NCI-H345 treated with DMSO at 0.1 percent for 48 hours (cell line): Measurements from ENCODE around the gene RAPGEF1.
"Not testable (repeated sequence)": the region's sequence is repeated elsewhere in the genome, so short reads cannot be mapped to it uniquely, and the experiment has no call there.

Experiments used
- DNase-seq: peaks from one replicate; lab custom pipeline; 2025; ENCODE audit not compliant: unreplicated experiment; lab: John Stamatoyannopoulos, UW

RAPGEF1 gene

GRCh38 chr9:131739959-131740648 is at the start of gene RAPGEF1:
TSS of gene RAPGEF1 (minus strand) at chr9:131740076. CDS start at chr9:131739830, 246 bp downstream.
- DNase-seq, result no peak

DNA sequence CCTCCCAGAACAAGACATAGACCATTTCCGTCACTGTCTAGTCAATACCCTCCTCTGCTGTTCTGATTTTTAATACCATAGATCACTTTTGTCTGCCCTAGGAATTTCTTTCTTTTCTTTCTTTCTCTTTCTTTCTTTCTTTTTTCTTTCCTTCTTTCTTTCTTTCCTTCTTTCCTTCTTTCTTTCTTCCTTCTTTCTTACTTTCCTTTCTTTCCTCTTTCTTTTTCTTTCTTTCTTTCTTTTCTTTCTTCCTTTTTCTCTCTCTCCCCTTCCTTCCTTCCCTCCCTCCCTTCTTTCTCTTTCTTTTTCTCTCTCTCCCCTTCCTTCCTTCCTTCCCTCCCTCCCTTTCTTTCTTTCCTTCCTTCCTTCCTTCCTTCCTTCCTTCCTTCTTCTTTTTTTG is 49.0 kb upstream of the RAPGEF1 start:
- DNase-seq, result no peak

DNA sequence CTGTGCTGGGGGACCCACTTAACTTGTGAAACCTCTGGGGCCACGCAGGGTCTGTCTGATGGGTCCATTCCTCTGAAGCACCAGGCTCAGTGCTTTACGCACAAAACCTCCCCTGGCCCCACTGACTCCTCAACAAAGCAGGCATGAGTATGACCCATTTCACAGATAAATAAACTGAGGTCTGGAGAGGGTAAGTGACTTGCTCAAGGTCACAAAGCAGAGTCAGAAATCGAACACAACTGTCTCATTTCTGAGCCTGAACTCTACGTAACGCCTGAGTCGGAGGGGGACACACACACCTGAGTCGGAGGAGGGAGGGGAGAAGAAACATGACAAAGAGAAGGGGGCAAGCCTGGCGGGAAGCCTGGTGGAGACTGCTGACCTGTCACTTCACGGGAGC is 48.0 kb upstream of the RAPGEF1 start:
- no peak for DNase-seq

DNA sequence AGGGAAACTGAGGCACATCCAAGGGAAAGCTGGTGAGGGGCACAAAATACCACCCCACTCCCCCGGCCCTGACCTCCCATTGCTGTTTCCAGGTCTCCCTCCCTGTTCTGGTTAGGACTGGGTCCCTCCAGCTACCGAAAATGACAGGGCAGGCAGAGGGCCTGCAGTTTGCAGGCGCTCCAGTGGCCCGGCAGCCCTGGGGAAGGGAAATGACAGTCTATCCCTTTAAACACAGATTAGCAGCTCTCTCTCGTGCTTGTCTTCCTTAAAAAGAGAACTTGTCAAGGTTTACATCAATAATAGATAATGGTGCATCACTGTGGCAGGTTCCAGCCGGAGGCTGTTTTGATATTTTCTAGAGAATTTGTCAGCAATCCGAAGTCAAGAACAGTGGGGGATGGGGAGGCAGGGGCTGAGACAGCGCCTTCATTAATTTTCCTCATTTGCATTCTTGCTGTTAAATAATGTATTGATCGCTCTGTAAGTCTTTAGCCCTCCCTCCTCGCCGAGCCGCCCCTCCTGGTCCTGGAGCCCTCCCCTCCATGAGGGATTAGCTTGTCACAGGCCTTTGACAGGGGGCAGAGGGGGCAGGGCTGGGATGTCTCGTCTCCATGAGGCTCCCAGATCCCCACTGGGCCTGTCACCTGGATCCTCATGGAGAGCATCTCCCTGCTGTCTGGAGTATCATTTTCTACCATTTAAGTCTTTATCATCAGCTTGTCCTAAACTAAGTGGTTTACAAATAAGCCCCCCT is 45.0 kb upstream of the RAPGEF1 start:
- DNase-seq, result no peak

DNA sequence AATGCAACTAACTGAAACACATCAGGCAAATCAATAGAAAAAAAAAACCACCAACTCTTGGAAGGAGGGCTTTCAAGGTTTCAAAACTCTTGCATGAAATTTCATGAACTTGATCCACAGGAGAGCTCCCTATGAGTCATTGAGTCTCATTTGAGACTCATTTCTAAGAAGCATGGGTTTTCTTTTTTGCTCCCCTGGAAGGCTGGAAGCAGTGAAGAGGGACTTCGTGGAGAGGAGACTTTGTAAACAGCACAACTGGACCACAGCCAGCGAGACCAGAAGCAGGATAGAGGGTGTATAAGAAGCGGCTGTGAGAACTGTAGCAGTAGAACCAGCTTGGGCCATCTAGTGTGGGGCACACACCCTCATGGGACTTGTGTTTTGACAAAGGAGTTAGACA is 41.2 kb upstream of the RAPGEF1 start:
- no peak for DNase-seq

DNA sequence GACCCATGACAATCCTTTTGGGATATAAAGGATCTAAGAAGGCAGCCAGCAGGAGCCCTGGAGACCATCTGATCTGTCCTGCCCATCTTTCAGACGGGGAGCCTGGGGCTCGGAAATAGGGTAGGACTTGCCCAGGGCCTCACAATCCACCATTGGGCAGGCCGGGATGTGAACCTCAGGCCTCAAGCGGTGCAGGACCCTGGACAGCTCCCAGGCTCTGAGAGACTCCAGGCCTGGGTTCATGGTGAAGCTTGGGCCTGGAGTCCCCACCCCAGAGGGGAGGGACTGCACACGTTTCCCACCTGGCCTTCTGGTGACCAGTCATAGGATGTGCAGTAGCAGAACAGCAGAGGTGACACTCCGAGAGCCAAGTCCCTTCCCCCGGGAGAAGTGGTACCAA is 36.6 kb upstream of the RAPGEF1 start:
- no peak for DNase-seq

DNA sequence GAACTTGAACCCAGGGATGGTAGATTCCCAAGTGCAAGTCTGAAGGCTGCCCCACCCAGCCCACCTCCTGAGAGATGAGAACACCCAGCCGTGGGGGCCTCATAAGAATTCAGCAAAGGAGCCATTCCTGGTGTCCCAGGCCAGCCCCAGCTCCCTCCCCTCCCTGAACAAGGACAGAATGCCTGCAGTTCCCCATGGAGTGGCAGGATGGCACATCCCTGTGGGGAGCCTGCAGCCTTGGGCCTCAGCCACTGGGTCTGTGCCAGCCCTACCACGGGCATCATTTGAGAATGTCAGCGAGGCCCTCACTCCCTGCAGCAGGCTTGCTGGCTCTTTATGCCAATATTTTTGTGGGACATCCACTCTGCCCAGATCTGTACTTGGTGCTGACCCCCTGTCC is 36.2 kb upstream of the RAPGEF1 start:
- no peak for DNase-seq

DNA sequence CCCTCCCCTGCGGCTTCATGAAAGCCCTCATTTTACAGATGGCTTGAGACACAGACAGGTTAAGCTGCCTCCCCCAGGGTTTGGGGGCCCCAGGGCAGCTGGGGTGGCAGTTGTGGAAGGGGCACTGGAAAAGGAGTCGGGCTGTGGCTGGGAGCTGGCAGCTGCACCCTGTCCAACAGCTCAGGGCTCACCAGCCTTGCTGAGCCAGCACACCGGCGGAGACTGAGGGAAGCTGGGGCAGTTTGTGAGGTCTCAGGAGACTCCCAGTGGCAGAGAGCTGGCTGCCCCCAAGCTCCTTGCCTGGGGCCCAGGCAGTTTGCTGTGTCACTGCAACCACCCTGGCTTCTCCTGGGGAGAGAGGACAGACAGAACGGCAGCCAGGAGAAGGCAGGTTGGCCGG is 34.8 kb upstream of the RAPGEF1 start:
- DNase-seq, result no peak

- DNase-seq, result no peak
These were observed 34.1 kb upstream of the RAPGEF1 start for GRCh38 chr9:131773911-131774379.

DNA sequence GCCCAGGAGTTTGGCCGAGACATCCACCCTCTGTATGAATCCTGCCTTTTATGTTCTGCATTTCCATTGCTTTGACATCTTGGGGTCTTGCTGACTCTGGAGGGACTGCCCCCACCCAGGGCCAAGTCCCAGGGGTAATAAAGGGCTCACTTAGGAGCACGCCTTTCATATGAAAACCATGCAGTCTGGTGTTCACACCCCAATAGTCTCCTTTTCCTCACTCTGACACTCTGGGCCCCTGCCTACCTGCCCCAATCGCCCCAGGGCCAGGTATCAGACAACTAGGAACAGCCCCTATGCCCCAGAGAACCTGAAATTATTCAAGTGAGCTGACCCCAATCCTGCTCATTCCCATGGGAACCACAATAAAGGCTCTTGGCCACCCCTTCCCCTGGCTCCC is 33.1 kb upstream of the RAPGEF1 start:
- no peak for DNase-seq

GRCh38 chr9:131771646-131772045 is 31.8 kb upstream of the RAPGEF1 start:
- no peak for DNase-seq

GRCh38 chr9:131769361-131769760 is 29.5 kb upstream of the RAPGEF1 start:
- DNase-seq, result no peak

DNA sequence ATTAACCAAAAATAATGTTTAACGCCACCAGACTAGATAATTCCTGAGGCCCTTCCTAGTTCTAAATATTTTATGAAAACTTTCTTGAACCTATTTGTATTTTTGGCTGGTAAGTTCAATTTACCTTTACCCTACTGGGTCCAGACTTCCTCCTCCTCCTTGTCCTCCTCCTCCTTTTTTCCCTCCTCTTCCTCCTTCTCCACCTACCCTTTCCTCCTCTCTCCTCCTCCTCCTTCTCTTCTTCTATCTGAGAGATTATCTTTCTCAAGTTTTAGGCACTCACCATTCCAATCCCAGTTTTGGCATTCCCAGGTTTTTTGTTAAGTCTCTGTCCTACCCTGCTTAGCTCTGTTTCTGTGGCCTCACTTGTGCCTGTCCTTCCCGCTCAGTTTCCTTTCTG is 24.7 kb upstream of the RAPGEF1 start:
- no peak for DNase-seq

DNA sequence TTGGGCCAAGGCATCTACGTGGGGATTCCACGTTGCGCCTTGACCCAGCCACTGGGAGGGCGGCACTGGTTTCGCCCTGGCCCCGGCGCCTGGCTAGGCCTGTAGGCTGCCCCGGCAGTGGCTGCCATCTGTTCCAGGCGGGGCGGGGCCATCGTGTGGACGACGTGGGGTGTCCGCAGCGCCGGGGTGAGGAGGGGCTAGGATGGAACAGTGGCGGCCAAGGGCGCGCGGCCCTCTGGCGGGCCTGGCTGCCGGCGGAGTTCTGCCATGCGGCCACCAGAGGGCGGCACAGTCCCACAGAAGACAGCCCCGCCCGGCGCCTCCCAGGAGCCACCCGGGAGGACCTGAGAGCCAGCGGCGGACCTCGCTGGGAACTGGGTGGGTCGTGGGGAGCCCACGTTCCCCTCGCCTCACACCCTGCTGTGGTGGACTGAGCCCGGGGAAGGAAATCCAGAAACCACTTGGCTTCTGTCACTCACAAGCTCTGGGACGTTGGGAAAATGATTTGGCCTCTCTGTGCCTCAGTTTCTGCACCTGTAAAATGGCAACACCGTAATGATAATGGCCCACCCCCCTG is 22.6 kb upstream of the RAPGEF1 start:
- peak; percentile 51 for DNase-seq

DNA sequence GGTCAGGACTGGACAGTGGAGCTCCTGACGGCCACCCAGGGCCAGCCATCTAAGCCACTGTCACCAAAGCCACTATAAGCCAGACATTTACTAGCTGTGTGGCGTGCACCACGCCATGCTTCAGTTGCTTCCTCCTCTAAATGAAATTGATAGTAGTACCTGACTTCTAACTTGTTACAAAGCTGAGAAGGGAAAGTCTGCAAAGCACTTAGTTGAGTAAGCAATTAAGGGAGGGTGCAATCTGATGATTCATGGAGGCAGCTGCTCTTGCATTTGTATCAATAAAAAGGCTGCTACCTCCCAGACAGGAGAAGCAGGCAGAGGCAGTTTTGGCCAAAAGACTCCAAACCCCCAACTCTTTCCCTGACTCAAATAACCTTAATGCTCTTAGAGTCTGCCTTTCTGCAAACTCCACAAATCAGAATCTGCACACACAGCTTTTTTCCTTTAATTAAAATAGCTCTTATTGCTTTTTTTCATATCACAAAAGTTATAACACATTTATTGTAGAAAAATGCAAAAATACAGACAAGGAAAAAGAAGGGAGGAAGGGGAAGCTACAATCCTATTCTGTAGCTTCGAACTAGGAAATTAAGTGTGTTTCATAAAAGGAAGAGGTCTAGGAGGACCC is 19.3 kb upstream of the RAPGEF1 start:
- no peak for DNase-seq

GRCh38 chr9:131757549-131757948 is 17.7 kb upstream of the RAPGEF1 start:
- no peak for DNase-seq

GRCh38 chr9:131755541-131756198 is 15.8 kb upstream of the RAPGEF1 start:
- DNase-seq, result peak; percentile 68

- DNase-seq, result no peak
These were observed 15.0 kb upstream of the RAPGEF1 start for GRCh38 chr9:131754846-131755245.

DNA sequence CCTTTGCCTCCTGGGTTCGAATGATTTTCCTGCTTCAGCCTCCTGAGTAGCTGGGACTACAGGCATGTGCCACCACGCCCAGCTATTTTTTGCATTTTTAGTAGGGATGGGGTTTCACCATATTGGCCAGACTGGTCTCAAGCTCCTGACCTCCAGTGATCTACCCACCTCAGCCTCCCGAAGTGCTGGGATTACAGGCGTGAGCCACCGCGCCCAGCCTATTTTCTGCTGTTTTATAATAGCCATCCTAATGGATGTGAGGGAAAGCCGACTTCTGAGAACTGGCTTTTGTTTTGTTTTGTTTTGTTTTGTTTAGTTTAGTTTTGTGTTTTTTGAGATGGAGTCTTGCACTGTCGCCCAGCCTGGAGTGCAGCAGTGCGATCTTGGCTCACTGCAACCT is 13.9 kb upstream of the RAPGEF1 start:
- not testable (repeated sequence) for DNase-seq

GRCh38 chr9:131752231-131752884 is 12.5 kb upstream of the RAPGEF1 start:
- no peak for DNase-seq
